Prostate gland (tissue), 2 donors: ENCODE measurements around the gene CHD5. TPM values are rescaled to one million over a fixed set of nuclear protein-coding genes. Genes with fewer than 3 reads are reported as not detected.
A peak's percentile ranks its signal among the peaks of the same experiment; 100 is the strongest.

Experiments
- DNase-seq: peaks from one replicate; pipeline ENCODE4 v3.0.0-alpha.2; 2019; ENCODE audit warnings: low spot score
- H3K27ac ChIP-seq, 2 donors: fragments of 200-600 bp; sonication (generic); 2 replicates each; pipeline ENCODE4 v1.5.1; 2017 to 2019
- H3K27me3 ChIP-seq: fragments of 200-600 bp; sonication (generic); replicated peaks from 2 replicates; pipeline ENCODE4 v1.5.1; 2019; ENCODE audit not compliant: insufficient read depth
- H3K36me3 ChIP-seq, 2 donors: fragments of 200-600 bp; sonication (generic); 1 replicate in 1 of 2; 2 replicates in 1 of 2; pipeline versions ENCODE4 v1.5.1 to v1.8.1; 2017 to 2019
- H3K4me1 ChIP-seq: fragments of 200-600 bp; sonication (generic); replicated peaks from 2 replicates; pipeline ENCODE4 v1.5.1; 2019
- H3K4me3 ChIP-seq, 2 donors: fragments of 200-600 bp; sonication (generic); 2 replicates each; pipeline ENCODE4 v1.5.1; 2017 to 2019
- H3K9me3 ChIP-seq: fragments of 200-600 bp; sonication (generic); 2 replicates; pipeline ENCODE4 v1.5.1; 2017
- POLR2A ChIP-seq: fragments of 450-650 bp; IDR thresholded peaks from one replicate; pipeline ENCODE4 v1.6.1; 2016; ENCODE audit warnings: antibody characterized with exemption, mild to moderate bottlenecking
- POLR2AphosphoS5 ChIP-seq: sonication (generic); formaldehyde crosslinking; IDR thresholded peaks from one replicate; pipeline ENCODE4 v1.6.1; 2017; ENCODE audit warnings: antibody characterized with exemption
- WGBS: methylation state at CpG from one replicate; pipeline ENCODE4 v1.1.5; 2018; 5-methylcytosine and 5-hydroxymethylcytosine counted together
- intact Hi-C: fragments of 100-400 bp; cut with DNase I; formaldehyde crosslinking; loops from one replicate; pipeline ENCODE4 v1.14.2; 2022
- total RNA-seq, 2 donors: library from RNA; depleted of rRNA; stranded (reverse); fragments of >200 nt; gene quantifications; one replicate each; pipeline ENCODE4 v1.1.0, GENCODE V29; 2016
- TF ChIP-seq, protein P1 (sequence below), 4 experiments: fragments of 200-600 bp in 2 of 4; fragments of 450-650 bp in 2 of 4; sonication (generic) in 2 of 4; IDR thresholded peaks; 1 replicate in 3 of 4; 2 replicates in 1 of 4; pipeline ENCODE4 v1.5.1; 2016 to 2019; ENCODE audit warnings: antibody characterized with exemption in 4 of 4, mild to moderate bottlenecking in 2 of 4, moderate library complexity in 2 of 4

Gene CHD5
- total RNA-seq, result 10 to 100 TPM in 1 of 2 donors, 1 to 10 TPM in 1; 4.9 to 17.0 TPM

DNA sequence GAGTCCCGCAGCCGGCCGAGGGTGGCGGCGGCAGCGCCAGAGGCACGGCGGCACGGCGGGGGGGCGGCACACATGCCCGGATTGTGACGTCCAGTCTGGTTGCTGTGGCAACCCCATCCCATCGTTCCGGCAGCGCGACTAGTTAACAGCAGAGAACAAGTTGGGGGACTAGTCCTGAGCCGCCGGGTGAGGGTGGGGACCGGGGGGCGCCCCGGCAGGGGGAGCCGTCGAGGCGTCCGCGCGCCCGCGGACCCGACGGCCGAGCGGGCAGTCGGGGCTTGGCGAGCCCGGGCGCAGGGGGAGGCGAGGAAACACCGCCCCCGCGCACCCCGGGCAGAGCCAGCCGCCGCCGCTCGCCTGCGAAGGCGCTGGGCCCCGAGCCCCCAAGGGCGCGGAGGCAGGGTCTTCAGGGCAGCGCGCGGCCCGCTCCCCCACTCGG is at the start of gene CHD5:
Gene CHD5 (minus strand): TSS at position 54 of the 439 bp plus-strand sequence. CDS start 298 bp downstream, outside the sequence.
- no peak within 1 kb of the TSS for H3K27ac ChIP-seq
- peak within 1 kb of the TSS; percentile 10 to 30 for H3K4me3 ChIP-seq
- no peaks in the 10 kb centered on the region for H3K9me3 ChIP-seq
- H3K27me3 ChIP-seq, result peaks cover 15% of the 10 kb centered on the region
- DNase-seq, result no peak
- under 1% methylated on average over 24 of the region's 57 CpGs for WGBS
- TF ChIP-seq POLR2AphosphoS5 (no peak), POLR2A (no peak)
- TF ChIP-seq, protein P1, sequence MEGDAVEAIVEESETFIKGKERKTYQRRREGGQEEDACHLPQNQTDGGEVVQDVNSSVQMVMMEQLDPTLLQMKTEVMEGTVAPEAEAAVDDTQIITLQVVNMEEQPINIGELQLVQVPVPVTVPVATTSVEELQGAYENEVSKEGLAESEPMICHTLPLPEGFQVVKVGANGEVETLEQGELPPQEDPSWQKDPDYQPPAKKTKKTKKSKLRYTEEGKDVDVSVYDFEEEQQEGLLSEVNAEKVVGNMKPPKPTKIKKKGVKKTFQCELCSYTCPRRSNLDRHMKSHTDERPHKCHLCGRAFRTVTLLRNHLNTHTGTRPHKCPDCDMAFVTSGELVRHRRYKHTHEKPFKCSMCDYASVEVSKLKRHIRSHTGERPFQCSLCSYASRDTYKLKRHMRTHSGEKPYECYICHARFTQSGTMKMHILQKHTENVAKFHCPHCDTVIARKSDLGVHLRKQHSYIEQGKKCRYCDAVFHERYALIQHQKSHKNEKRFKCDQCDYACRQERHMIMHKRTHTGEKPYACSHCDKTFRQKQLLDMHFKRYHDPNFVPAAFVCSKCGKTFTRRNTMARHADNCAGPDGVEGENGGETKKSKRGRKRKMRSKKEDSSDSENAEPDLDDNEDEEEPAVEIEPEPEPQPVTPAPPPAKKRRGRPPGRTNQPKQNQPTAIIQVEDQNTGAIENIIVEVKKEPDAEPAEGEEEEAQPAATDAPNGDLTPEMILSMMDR (IDR thresholded peaks at IDR 0.05), result no peak
- intact Hi-C loops, result loop anchor here (5.0 kb wide), 1 partner anchor 188 kb away; the partner anchor contains the start of gene NPHP4
- peaks cover 7% of the 10 kb centered on the region for H3K4me1 ChIP-seq
- H3K36me3 ChIP-seq, result no peaks in the 10 kb centered on the region

DNA sequence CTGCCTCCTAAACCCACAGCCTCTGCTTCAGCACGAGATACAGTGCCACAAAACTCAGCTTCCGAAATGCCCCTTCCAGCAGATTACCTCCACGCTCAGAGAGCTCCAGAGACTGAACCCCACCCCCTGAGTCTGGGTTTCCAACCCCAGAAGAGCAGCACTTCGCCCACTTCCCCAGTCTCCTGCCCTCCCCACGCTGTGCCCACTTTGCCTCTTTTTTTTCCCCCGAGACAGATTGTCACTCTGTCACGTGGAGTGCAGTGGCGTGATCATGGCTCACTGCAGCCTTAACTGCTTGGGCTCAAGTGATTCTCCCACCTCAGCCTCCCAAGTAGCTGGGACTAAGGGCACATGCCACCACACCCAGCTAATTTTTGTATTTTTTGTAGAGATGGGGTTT is 45.5 kb upstream of the CHD5 start:
- no peak overlapping the region for H3K4me3 ChIP-seq
- peaks cover 0 to 16% of the 10 kb centered on the region in 2 donors for H3K36me3 ChIP-seq
- TF ChIP-seq, protein P1 (IDR thresholded peaks at IDR 0.05), result no peak
- TF ChIP-seq POLR2A, result no peak
- no peak for TF ChIP-seq POLR2AphosphoS5
- no peak overlapping the region for H3K27ac ChIP-seq
- H3K9me3 ChIP-seq, result no peaks in the 10 kb centered on the region
- H3K27me3 ChIP-seq, result no peaks in the 10 kb centered on the region
- intact Hi-C loops, result no loop called here
- 92% methylated on average over 8 of the region's 8 CpGs for WGBS
- H3K4me1 ChIP-seq, result no peaks in the 10 kb centered on the region
- no peak for DNase-seq

DNA sequence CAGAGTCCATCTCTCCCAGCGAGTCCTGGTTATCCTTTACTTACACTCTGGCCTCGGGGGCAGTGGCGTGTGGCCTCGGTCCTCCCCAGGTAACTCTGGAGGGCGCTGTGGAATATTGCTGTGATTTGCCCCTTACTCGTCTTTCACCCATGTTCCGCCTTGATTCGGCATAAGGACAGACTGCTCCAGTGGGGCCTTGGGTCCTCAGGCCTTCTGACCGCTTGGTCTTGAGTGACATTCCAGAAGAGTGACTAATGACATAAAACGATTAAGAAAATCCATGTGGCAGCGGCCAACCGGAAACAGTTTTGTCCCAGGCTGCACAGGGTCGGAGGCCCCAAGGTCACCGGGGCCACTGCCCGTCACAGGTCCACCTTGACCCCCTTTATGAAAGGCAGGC is 44.6 kb upstream of the CHD5 start:
- Histone ChIP-seq H3K4me3 (no peak overlapping the region), H3K4me1 (no peaks in the 10 kb centered on the region), H3K9me3 (no peaks in the 10 kb centered on the region), H3K27me3 (no peaks in the 10 kb centered on the region), H3K27ac (no peak overlapping the region), H3K36me3 (peaks cover 0 to 16% of the 10 kb centered on the region in 2 donors)
- intact Hi-C loops, result no loop called here
- WGBS, result 84% methylated on average over 15 of the region's 15 CpGs
- DNase-seq, result no peak
- TF ChIP-seq POLR2AphosphoS5, result no peak

DNA sequence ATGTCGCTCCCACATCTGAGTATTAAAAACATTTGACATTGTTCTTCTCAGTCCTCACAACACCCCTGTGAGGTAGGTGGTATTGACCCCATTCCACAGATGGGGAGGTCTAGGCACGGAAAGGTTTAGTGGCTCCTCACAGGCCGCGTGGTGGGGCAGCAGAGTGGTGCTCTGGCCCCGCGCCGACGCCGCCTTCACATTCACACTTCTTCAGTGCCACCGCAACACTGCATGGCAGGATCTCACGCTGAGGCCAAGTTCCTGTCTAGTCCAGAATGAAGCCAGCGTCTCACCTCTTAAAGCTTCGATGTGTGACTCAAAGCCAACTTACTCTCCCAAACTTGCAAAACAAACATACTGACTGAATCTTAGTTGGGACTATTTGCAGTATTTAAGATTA is 43.5 kb upstream of the CHD5 start:
- no peak overlapping the region for H3K4me3 ChIP-seq
- no peaks in the 10 kb centered on the region for H3K4me1 ChIP-seq
- no peak overlapping the region for H3K27ac ChIP-seq
- peaks cover 0 to 16% of the 10 kb centered on the region in 2 donors for H3K36me3 ChIP-seq
- H3K27me3 ChIP-seq, result no peaks in the 10 kb centered on the region
- WGBS, result 93% methylated on average over 13 of the region's 13 CpGs
- H3K9me3 ChIP-seq, result no peaks in the 10 kb centered on the region
- TF ChIP-seq, protein P1 (IDR thresholded peaks at IDR 0.05), result no peak
- no peak for TF ChIP-seq POLR2AphosphoS5
- TF ChIP-seq POLR2A, result no peak
- no peak for DNase-seq
- intact Hi-C loops, result no loop called here

DNA sequence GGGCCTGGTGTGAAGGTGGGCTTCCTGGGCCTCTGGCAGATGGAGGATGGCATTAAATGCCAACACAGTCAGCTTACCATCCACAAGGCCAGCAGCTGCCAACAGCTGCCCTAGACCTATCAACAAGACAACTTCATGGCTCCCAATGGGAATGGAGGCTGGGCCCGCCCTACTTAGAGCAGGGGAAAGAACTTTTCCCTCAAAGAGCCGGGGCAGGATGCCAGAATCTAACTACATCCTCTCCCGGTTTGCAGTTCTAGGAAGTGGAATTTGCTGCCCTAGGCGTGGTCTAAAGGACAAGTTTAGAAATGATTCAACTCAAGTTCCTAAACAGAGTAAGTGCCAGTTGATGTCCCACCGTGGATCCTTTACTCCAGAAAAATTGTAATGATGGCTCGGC is 42.5 kb upstream of the CHD5 start:
- Histone ChIP-seq H3K4me1 (no peaks in the 10 kb centered on the region), H3K36me3 (peaks cover 0 to 16% of the 10 kb centered on the region in 2 donors), H3K27me3 (no peaks in the 10 kb centered on the region), H3K9me3 (no peaks in the 10 kb centered on the region), H3K4me3 (no peak overlapping the region), H3K27ac (no peak overlapping the region)
- DNase-seq, result no peak
- WGBS, result 66% methylated on average over 6 of the region's 6 CpGs
- intact Hi-C loops, result no loop called here
- TF ChIP-seq POLR2A, result no peak
- no peak for TF ChIP-seq POLR2AphosphoS5
- TF ChIP-seq, protein P1 (IDR thresholded peaks at IDR 0.05), result no peak
